Kidney epithelial cell (primary cell): Measurements from ENCODE around the gene SLMAP. TPM values are rescaled to one million over a fixed set of nuclear protein-coding genes. Genes with fewer than 3 reads are reported as not detected.

Experiments used
- DNase-seq: peaks from one replicate; pipeline ENCODE4 v3.0.0-alpha.2; 2010; ENCODE audit warnings: low read depth
- H3K27me3 ChIP-seq: 2 replicates; pipeline ENCODE4 v1.6.0; 2011; ENCODE audit warnings: low read length; ENCODE audit not compliant: control insufficient read depth, insufficient read depth
- H3K36me3 ChIP-seq: 2 replicates; pipeline ENCODE4 v1.5.1; 2011; ENCODE audit warnings: low read length; ENCODE audit not compliant: control insufficient read depth, insufficient read depth
- H3K4me3 ChIP-seq: 2 replicates; pipeline ENCODE4 v1.5.1; 2011; ENCODE audit warnings: low read depth, mild to moderate bottlenecking, control low read depth, low read length
- CTCF ChIP-seq: IDR thresholded peaks from 2 replicates; pipeline ENCODE4 v1.5.1; 2011; ENCODE audit warnings: mild to moderate bottlenecking, moderate library complexity, low read length, control low read depth, inconsistent platforms; ENCODE audit not compliant: insufficient read depth, poor library complexity, severe bottlenecking
- total RNA-seq: library from RNA; depleted of rRNA; stranded (reverse); fragments of >200 nt; gene quantifications from 2 replicates; pipeline ENCODE4 v1.2.3, GENCODE V29; 2015

Gene SLMAP
- total RNA-seq, 1 donor from 2014 or later: 48.6 TPM

GRCh38 chr3:57743496-57743895 is 12.6 kb upstream of the SLMAP start:
- H3K36me3 ChIP-seq: no peaks in the 10 kb centered on the region
- no peak for TF ChIP-seq CTCF
- H3K27me3 ChIP-seq: no peaks in the 10 kb centered on the region
- H3K4me3 ChIP-seq: no peak overlapping the region
- no peak for DNase-seq

GRCh38 chr3:57745101-57745500 is 11.0 kb upstream of the SLMAP start:
- H3K4me3 ChIP-seq: no peak overlapping the region
- no peak for DNase-seq
- TF ChIP-seq CTCF: no peak
- no peaks in the 10 kb centered on the region for H3K27me3 ChIP-seq
- H3K36me3 ChIP-seq: no peaks in the 10 kb centered on the region

- no peak for TF ChIP-seq CTCF
- no peak overlapping the region for H3K4me3 ChIP-seq
- H3K36me3 ChIP-seq: no peaks in the 10 kb centered on the region
- DNase-seq: no peak
- no peaks in the 10 kb centered on the region for H3K27me3 ChIP-seq
Measured at GRCh38 chr3:57746156-57747010, 9.7 kb upstream of the SLMAP start.

- H3K4me3 ChIP-seq: no peak overlapping the region
- H3K36me3 ChIP-seq: no peaks in the 10 kb centered on the region
- no peak for TF ChIP-seq CTCF
- no peaks in the 10 kb centered on the region for H3K27me3 ChIP-seq
- no peak for DNase-seq
Measured at GRCh38 chr3:57749542-57749941, 6.6 kb upstream of the SLMAP start.

- Histone ChIP-seq H3K36me3 (no peaks in the 10 kb centered on the region), H3K27me3 (no peaks in the 10 kb centered on the region), H3K4me3 (no peak overlapping the region)
- no peak for TF ChIP-seq CTCF
- DNase-seq: peak; percentile 67
Measured at GRCh38 chr3:57752307-57752706, 3.8 kb upstream of the SLMAP start.

GRCh38 chr3:57753016-57753415 is 3.1 kb upstream of the SLMAP start:
- H3K27me3 ChIP-seq: no peaks in the 10 kb centered on the region
- no peak overlapping the region for H3K4me3 ChIP-seq
- H3K36me3 ChIP-seq: no peaks in the 10 kb centered on the region
- DNase-seq: no peak
- no peak for TF ChIP-seq CTCF
